ENCODE data around the gene TMEM139.

DNA sequence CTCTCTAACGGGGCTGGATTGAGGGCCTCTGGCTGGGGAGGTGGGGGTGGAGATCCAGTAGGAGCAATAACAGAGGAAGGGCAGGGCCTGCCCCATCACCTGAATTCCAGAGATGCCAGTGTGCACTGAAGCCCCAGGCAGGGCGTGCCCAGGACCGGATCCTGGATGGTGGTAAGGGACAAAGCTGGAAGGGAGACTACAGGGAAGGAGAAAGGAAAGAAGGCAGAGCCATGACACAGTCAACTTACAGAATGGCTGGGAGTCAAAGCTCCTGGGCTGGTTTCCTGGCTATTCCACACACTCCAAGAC lies 666 bp downstream of the TMEM139 start:
- TF ChIP-seq, protein P1, sequence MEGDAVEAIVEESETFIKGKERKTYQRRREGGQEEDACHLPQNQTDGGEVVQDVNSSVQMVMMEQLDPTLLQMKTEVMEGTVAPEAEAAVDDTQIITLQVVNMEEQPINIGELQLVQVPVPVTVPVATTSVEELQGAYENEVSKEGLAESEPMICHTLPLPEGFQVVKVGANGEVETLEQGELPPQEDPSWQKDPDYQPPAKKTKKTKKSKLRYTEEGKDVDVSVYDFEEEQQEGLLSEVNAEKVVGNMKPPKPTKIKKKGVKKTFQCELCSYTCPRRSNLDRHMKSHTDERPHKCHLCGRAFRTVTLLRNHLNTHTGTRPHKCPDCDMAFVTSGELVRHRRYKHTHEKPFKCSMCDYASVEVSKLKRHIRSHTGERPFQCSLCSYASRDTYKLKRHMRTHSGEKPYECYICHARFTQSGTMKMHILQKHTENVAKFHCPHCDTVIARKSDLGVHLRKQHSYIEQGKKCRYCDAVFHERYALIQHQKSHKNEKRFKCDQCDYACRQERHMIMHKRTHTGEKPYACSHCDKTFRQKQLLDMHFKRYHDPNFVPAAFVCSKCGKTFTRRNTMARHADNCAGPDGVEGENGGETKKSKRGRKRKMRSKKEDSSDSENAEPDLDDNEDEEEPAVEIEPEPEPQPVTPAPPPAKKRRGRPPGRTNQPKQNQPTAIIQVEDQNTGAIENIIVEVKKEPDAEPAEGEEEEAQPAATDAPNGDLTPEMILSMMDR (IDR thresholded peaks at IDR 0.05; ENCODE audit: poor library complexity), result no peak
- TF ChIP-seq EZH2phosphoT487 (IDR thresholded peaks at IDR 0.05; ENCODE audit: low read depth, severe bottlenecking, unreplicated experiment), result no peak
- TF ChIP-seq EZH2 (IDR thresholded peaks at IDR 0.05; ENCODE audit: borderline replicate concordance), result no peak
